B cell (primary cell): ENCODE measurements around the gene STOX2. TPM values are rescaled to one million over a fixed set of nuclear protein-coding genes. Genes with fewer than 3 reads are reported as not detected.

Source experiments
- ATAC-seq: fragments of 200-7000 bp; cut with Tn5 transposase; one replicate; pipeline ENCODE4 v1.10.0; 2021; ENCODE audit warnings: low read depth, mild to moderate bottlenecking, moderate number of reproducible peaks, moderate library complexity
- CTCF ChIA-PET: fragments of 350-600 bp; sonication (Branson Sonifier 250); formaldehyde crosslinking; loops from one replicate; lab custom pipeline; 2021; ENCODE audit warnings: antibody characterized with exemption, inconsistent platforms; lab: Charles Lee
- POLR2A ChIA-PET: fragments of 350-600 bp; sonication (Branson Sonifier 250); formaldehyde crosslinking; loops from one replicate; lab custom pipeline; 2021; ENCODE audit warnings: antibody characterized with exemption; lab: Charles Lee
- DNase-seq: peaks from one replicate; pipeline ENCODE4 v3.0.0; 2013
- H2AFZ ChIP-seq: 2 replicates; pipeline ENCODE4 v1.6.1; 2012; ENCODE audit warnings: mild to moderate bottlenecking, low read depth, low read length; ENCODE audit not compliant: insufficient read depth, poor library complexity, severe bottlenecking
- H3K27ac ChIP-seq, 2 donors: 1 replicate in 1 of 2; 2 replicates in 1 of 2; pipeline ENCODE4 v1.5.1; 2012 to 2013; ENCODE audit warnings: low read length in 2 of 2, mild to moderate bottlenecking in 2 of 2, moderate library complexity in 1 of 2
- H3K27me3 ChIP-seq, 4 experiments: fragments of 200-600 bp in 1 of 4; sonication (generic) in 1 of 4; replicated peaks in 1 of 4; 1 replicate in 2 of 4; 2 replicates in 2 of 4; pipeline versions ENCODE4 v1.6.1 to v1.7.0; 2013 to 2016; ENCODE audit warnings: low read length in 3 of 4, mild to moderate bottlenecking in 2 of 4, mixed read lengths in 1 of 4, moderate library complexity in 1 of 4; ENCODE audit not compliant: insufficient read depth in 4 of 4, control insufficient read depth in 3 of 4; ENCODE audit errors: control extremely low read depth in 1 of 4
- H3K36me3 ChIP-seq, 2 experiments: replicated peaks in 1 of 2; 1 replicate in 1 of 2; 2 replicates in 1 of 2; pipeline versions ENCODE4 v1.6.1 to v1.7.1; 2013; ENCODE audit warnings: low read length in 1 of 2; ENCODE audit not compliant: insufficient read depth in 2 of 2, control insufficient read depth in 1 of 2; ENCODE audit errors: control extremely low read depth in 1 of 2, extremely low read depth in 1 of 2
- H3K4me1 ChIP-seq, 2 donors: fragments of 200-600 bp in 1 of 2; sonication (generic) in 1 of 2; 1 replicate in 1 of 2; 2 replicates in 1 of 2; pipeline versions ENCODE4 v1.5.1 to v1.6.1; 2013 to 2017; ENCODE audit warnings: low read length in 2 of 2; ENCODE audit not compliant: control insufficient read depth in 2 of 2, insufficient read depth in 2 of 2
- H3K4me2 ChIP-seq: replicated peaks from 2 replicates; pipeline ENCODE3; 2012; ENCODE audit warnings: mild to moderate bottlenecking, low read depth, low read length; ENCODE audit not compliant: poor library complexity, severe bottlenecking
- H3K4me3 ChIP-seq, 5 experiments: fragments of 200-600 bp in 1 of 5; sonication (generic) in 1 of 5; 1 replicate in 3 of 5; 2 replicates in 2 of 5; pipeline versions ENCODE4 v1.5.1 to v1.7.0; 2011 to 2016; ENCODE audit warnings: low read length in 4 of 5, mild to moderate bottlenecking in 4 of 5, low read depth in 2 of 5, control low read depth in 1 of 5, moderate library complexity in 1 of 5; ENCODE audit not compliant: insufficient read depth in 1 of 5; ENCODE audit errors: control extremely low read depth in 1 of 5, extremely low read depth in 1 of 5
- H3K79me2 ChIP-seq: fragments of 200-600 bp; sonication (generic); one replicate; pipeline ENCODE4 v1.6.0; 2016; ENCODE audit warnings: low read length; ENCODE audit not compliant: control insufficient read depth, insufficient read depth
- H3K9ac ChIP-seq: fragments of 200-600 bp; sonication (generic); 2 replicates; pipeline ENCODE4 v1.6.1; 2017; ENCODE audit warnings: mild to moderate bottlenecking, low read length, moderate library complexity
- H3K9me3 ChIP-seq, 3 donors: one replicate each; pipeline versions ENCODE4 v1.6.1 to v1.7.1; 2013; ENCODE audit warnings: low read length in 2 of 3; ENCODE audit not compliant: control insufficient read depth in 2 of 3, insufficient read depth in 1 of 3; ENCODE audit errors: control extremely low read depth in 1 of 3
- H4K20me1 ChIP-seq: 2 replicates; pipeline ENCODE4 v1.6.0; 2012; ENCODE audit warnings: mild to moderate bottlenecking, low read length; ENCODE audit not compliant: insufficient read depth, control insufficient read depth, poor library complexity, severe bottlenecking
- H3K27ac Mint-ChIP-seq: one replicate; pipeline ENCODE4 v1.8.0; 2021; ENCODE audit warnings: mixed read lengths
- H3K27me3 Mint-ChIP-seq: one replicate; pipeline ENCODE4 v1.8.0; 2021; ENCODE audit warnings: mixed read lengths
- H3K4me1 Mint-ChIP-seq: one replicate; pipeline ENCODE4 v1.8.0; 2021; ENCODE audit warnings: mixed read lengths
- H3K4me3 Mint-ChIP-seq: one replicate; pipeline ENCODE4 v1.8.0; 2021; ENCODE audit warnings: mixed read lengths
- H3K9me3 Mint-ChIP-seq: one replicate; pipeline ENCODE4 v1.8.0; 2022; ENCODE audit warnings: mixed read lengths; ENCODE audit not compliant: insufficient read depth
- EZH2 ChIP-seq: IDR thresholded peaks from 2 replicates; pipeline ENCODE4 v1.6.1; 2012; ENCODE audit warnings: borderline replicate concordance, low read depth, mild to moderate bottlenecking, moderate library complexity, low read length; ENCODE audit not compliant: insufficient read depth, poor library complexity, severe bottlenecking
- WGBS: methylation state at CpG from one replicate; pipeline ENCODE4 v1.1.5; 2013; ENCODE audit warnings: missing lambda C conversion rate; ENCODE audit not compliant: insufficient coverage; 5-methylcytosine and 5-hydroxymethylcytosine counted together
- intact Hi-C: fragments of 100-400 bp; cut with micrococcal nuclease; formaldehyde crosslinking; loops from one replicate; pipeline ENCODE4 v1.10.0; 2022
- polyA plus RNA-seq: library from polyadenylated mRNA; depleted of rRNA; stranded (reverse); fragments of >200 nt; gene quantifications from 2 replicates; pipeline ENCODE4 v1.2.3, GENCODE V29; 2012
- total RNA-seq, 2 donors: library from RNA; stranded (reverse); fragments of 120-200 nt in 1 of 2; gene quantifications; 1 replicate in 1 of 2; 2 replicates in 1 of 2; pipeline versions ENCODE4 v1.2.3 to v1.2.4, GENCODE V29; 2013 to 2022
- TF ChIP-seq, protein P1 (sequence below): fragments of 200-600 bp; IDR thresholded peaks from one replicate; pipeline ENCODE4 v1.8.0; 2022; ENCODE audit warnings: antibody characterized with exemption, mild to moderate bottlenecking

Gene STOX2
- total and polyA plus RNA-seq, 2 donors (not counting 1 experiment from before 2014, with no cell fraction given), result under 0.01 TPM; not detected in 1

DNA sequence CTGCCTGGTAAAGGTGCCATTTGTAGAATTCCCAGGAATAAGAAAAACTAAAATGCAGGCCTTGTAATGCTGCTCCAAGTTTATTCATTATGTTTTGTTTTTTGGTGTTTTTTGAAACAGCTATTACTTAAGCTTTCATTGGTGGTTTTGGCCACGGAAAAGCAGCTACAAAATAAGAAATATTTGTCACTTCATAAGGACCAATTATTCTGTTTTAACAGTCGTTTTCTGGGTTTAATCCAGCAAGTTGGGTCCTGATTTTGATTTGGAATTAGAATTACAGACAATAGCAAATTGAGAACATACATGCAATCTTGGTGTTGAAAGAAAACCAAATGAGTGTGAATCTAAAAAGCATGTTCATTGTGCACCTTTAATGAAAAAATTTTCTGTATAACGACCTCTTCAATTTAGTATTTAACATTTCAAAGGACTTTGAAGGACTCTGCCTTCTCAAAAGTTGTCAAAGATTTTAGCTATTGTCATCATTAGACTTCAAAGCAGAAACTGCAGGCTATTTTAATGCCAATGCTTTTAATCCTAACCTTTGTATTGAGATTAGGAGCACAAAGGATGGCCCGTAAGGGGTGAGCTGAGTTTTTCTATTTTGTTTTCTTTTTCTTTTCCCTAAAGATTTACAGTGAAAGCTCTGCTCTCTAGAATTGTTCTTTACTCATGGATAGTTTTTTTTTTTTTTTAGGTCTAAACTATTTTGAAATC lies 26.7 kb upstream of the STOX2 start:
- DNase-seq (no peak), ATAC-seq (no peak)
- intact Hi-C loops, result no loop called here
- TF ChIP-seq EZH2, result no peak
- TF ChIP-seq, protein P1, sequence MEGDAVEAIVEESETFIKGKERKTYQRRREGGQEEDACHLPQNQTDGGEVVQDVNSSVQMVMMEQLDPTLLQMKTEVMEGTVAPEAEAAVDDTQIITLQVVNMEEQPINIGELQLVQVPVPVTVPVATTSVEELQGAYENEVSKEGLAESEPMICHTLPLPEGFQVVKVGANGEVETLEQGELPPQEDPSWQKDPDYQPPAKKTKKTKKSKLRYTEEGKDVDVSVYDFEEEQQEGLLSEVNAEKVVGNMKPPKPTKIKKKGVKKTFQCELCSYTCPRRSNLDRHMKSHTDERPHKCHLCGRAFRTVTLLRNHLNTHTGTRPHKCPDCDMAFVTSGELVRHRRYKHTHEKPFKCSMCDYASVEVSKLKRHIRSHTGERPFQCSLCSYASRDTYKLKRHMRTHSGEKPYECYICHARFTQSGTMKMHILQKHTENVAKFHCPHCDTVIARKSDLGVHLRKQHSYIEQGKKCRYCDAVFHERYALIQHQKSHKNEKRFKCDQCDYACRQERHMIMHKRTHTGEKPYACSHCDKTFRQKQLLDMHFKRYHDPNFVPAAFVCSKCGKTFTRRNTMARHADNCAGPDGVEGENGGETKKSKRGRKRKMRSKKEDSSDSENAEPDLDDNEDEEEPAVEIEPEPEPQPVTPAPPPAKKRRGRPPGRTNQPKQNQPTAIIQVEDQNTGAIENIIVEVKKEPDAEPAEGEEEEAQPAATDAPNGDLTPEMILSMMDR, result no peak
- H3K27me3 Mint-ChIP-seq, result peaks cover 9% of the 10 kb centered on the region
- H2AFZ ChIP-seq, result no peak overlapping the region
- H3K9me3 Mint-ChIP-seq, result no peaks in the 10 kb centered on the region
- no peaks in the 10 kb centered on the region for H3K9me3 ChIP-seq
- H3K79me2 ChIP-seq, result no peaks in the 10 kb centered on the region
- H3K27ac Mint-ChIP-seq, result no peak overlapping the region
- H3K9ac ChIP-seq, result no peak overlapping the region
- H3K4me1 ChIP-seq, result no peaks in the 10 kb centered on the region
- no CpG with 5 or more reads among the region's 4 CpGs for WGBS
- H3K36me3 ChIP-seq, result no peaks in the 10 kb centered on the region
- no peaks in the 10 kb centered on the region for H3K4me1 Mint-ChIP-seq
- H3K4me3 Mint-ChIP-seq, result no peak overlapping the region
- no peak overlapping the region for H3K27ac ChIP-seq
- H3K4me2 ChIP-seq, result no peak overlapping the region
- H3K4me3 ChIP-seq, result no peak overlapping the region
- no peaks in the 10 kb centered on the region for H4K20me1 ChIP-seq
- POLR2A ChIA-PET, result no interaction called here
- H3K27me3 ChIP-seq, result no peaks in the 10 kb centered on the region
- CTCF ChIA-PET, result no interaction called here

DNA sequence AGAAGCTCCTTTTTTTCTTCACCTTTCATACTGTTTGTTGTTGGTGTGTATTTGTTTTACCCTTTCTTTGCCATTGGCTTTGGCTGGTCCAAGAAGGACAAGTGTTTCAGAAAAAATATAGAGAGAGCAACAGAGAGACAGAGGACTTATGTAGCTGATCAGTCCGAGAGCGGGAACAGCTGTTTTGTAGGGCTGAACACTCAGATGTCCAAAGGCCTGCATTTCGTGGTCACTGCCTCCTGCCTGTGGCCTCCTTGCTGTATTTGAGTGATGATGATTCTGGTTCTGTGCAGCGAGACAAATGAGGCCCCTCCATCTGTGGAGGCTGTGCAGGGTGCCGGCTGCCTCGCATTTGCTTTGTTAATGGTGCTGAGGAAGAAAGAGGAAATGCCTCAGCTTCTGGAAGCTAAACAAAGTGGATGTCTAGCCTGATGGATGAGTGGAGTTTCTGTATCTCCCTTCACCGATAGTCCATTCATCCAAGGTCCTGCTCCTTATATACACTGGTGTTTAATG lies 19.8 kb upstream of the STOX2 start:
- Histone ChIP-seq H3K36me3 (no peaks in the 10 kb centered on the region), H3K27ac (no peak overlapping the region), H3K9ac (no peak overlapping the region), H3K4me3 (no peak overlapping the region), H3K79me2 (no peaks in the 10 kb centered on the region), H3K4me2 (no peak overlapping the region), H2AFZ (no peak overlapping the region), H3K9me3 (no peaks in the 10 kb centered on the region), H3K4me1 (no peaks in the 10 kb centered on the region), H4K20me1 (no peaks in the 10 kb centered on the region), H3K27me3 (peaks cover 0 to 2% (median 0%) of the 10 kb centered on the region in 4 experiments)
- ChIA-PET POLR2A (no interaction called here), CTCF (interaction anchor here (1.3 kb wide), 1 partner anchor 108 kb away, joined by 3 read pairs; no protein-coding TSS in a partner anchor)
- no peaks in the 10 kb centered on the region for H3K9me3 Mint-ChIP-seq
- ATAC-seq (no peak), DNase-seq (no peak)
- TF ChIP-seq EZH2, result no peak
- TF ChIP-seq, protein P1, result no peak
- no peaks in the 10 kb centered on the region for H3K4me1 Mint-ChIP-seq
- peaks cover 15% of the 10 kb centered on the region for H3K27me3 Mint-ChIP-seq
- H3K4me3 Mint-ChIP-seq, result no peak overlapping the region
- intact Hi-C loops, result no loop called here
- H3K27ac Mint-ChIP-seq, result no peak overlapping the region
- WGBS, result 83% methylated on average over 6 of the region's 7 CpGs
